Smooth muscle cell (in vitro differentiated cells): ENCODE measurements around the gene MESP1. TPM values are rescaled to one million over a fixed set of nuclear protein-coding genes. Genes with fewer than 3 reads are reported as not detected.

Experiments used
- DNase-seq: peaks from one replicate; lab custom pipeline; 2025; ENCODE audit not compliant: unreplicated experiment; lab: John Stamatoyannopoulos, UW
- H2AFZ ChIP-seq: fragments of 200-600 bp; sonication (generic); 2 replicates; pipeline ENCODE4 v1.6.0; 2016; ENCODE audit warnings: antibody characterized with exemption, low read depth, mild to moderate bottlenecking
- H3F3A ChIP-seq: fragments of 200-600 bp; sonication (generic); 2 replicates; pipeline ENCODE4 v1.6.0; 2017; ENCODE audit warnings: antibody characterized with exemption, low read depth
- H3K27ac ChIP-seq: fragments of 200-600 bp; sonication (generic); 2 replicates; pipeline ENCODE4 v1.5.1; 2016; ENCODE audit warnings: low read depth, mild to moderate bottlenecking
- H3K27me3 ChIP-seq: fragments of 200-600 bp; sonication (generic); 2 replicates; pipeline ENCODE4 v1.6.1; 2016; ENCODE audit warnings: low read depth, mild to moderate bottlenecking
- H3K36me3 ChIP-seq: fragments of 200-600 bp; sonication (generic); 2 replicates; pipeline ENCODE4 v1.5.1; 2016; ENCODE audit warnings: low read depth
- H3K4me1 ChIP-seq: fragments of 200-600 bp; sonication (generic); 2 replicates; pipeline ENCODE4 v1.5.1; 2016; ENCODE audit warnings: low read depth
- H3K4me2 ChIP-seq: fragments of 200-600 bp; sonication (generic); 2 replicates; pipeline ENCODE4 v1.6.0; 2016; ENCODE audit warnings: mild to moderate bottlenecking
- H3K4me3 ChIP-seq: fragments of 200-600 bp; sonication (generic); 2 replicates; pipeline ENCODE4 v1.5.1; 2016; ENCODE audit warnings: mild to moderate bottlenecking
- H3K79me2 ChIP-seq: fragments of 200-600 bp; sonication (generic); 2 replicates; pipeline ENCODE4 v1.6.0; 2016; ENCODE audit warnings: low read depth, mild to moderate bottlenecking
- H3K9ac ChIP-seq: fragments of 200-600 bp; sonication (generic); 2 replicates; pipeline ENCODE4 v1.6.0; 2016; ENCODE audit warnings: low read depth
- H3K9me3 ChIP-seq: fragments of 200-600 bp; sonication (generic); replicated peaks from 2 replicates; pipeline ENCODE4 v1.5.1; 2016; ENCODE audit warnings: low read depth
- H4K20me1 ChIP-seq: fragments of 200-600 bp; sonication (generic); 2 replicates; pipeline ENCODE4 v1.6.0; 2016; ENCODE audit warnings: low read depth
- CTCF ChIP-seq: fragments of 200-600 bp; sonication (generic); IDR thresholded peaks from 2 replicates; pipeline ENCODE4 v1.5.1; 2017; ENCODE audit warnings: borderline replicate concordance, mild to moderate bottlenecking, antibody characterized with exemption; ENCODE audit not compliant: insufficient read depth, poor library complexity, severe bottlenecking
- WGBS: methylation state at CpG from one replicate; pipeline ENCODE4 v1.1.7; 2016; ENCODE audit warnings: low lambda C conversion rate; 5-methylcytosine and 5-hydroxymethylcytosine counted together
- polyA plus RNA-seq: library from polyadenylated mRNA; unstranded; fragments of >200 nt; fragmentation: Nextera tagmentation; extraction: Ambion mirVana; gene quantifications from 2 replicates; pipeline ENCODE4 v1.2.1, GENCODE V29; 2016
- total RNA-seq: library from RNA; depleted of rRNA; stranded (reverse); fragments of >200 nt; gene quantifications from 2 replicates; pipeline ENCODE4 v1.2.3, GENCODE V29; 2014

MESP1 gene
- total and polyA plus RNA-seq, 2 experiments from 2014 or later: 0.67 TPM; not detected in 1

GRCh38 chr15:89787944-89788343, 36.9 kb upstream of the MESP1 start:
- H3K36me3 ChIP-seq: peaks cover 8% of the 10 kb centered on the region
- no peak for TF ChIP-seq CTCF
- H3K9ac ChIP-seq: no peak overlapping the region
- no peaks in the 10 kb centered on the region for H4K20me1 ChIP-seq
- H3K4me2 ChIP-seq: no peak overlapping the region
- DNase-seq: no peak
- no peaks in the 10 kb centered on the region for H3K9me3 ChIP-seq
- no peaks in the 10 kb centered on the region for H3K79me2 ChIP-seq
- H3K27me3 ChIP-seq: no peaks in the 10 kb centered on the region
- H2AFZ ChIP-seq: no peak overlapping the region
- H3F3A ChIP-seq: no peaks in the 10 kb centered on the region
- H3K27ac ChIP-seq: no peak overlapping the region
- no peak overlapping the region for H3K4me3 ChIP-seq
- WGBS: 96% methylated on average over 3 of the region's 3 CpGs
- H3K4me1 ChIP-seq: no peaks in the 10 kb centered on the region

- Histone ChIP-seq H3F3A (peaks cover 9% of the 10 kb centered on the region), H3K9ac (no peak overlapping the region), H3K27me3 (no peaks in the 10 kb centered on the region), H3K4me1 (no peaks in the 10 kb centered on the region), H3K4me3 (no peak overlapping the region), H3K27ac (no peak overlapping the region), H3K79me2 (no peaks in the 10 kb centered on the region), H3K9me3 (no peaks in the 10 kb centered on the region), H4K20me1 (no peaks in the 10 kb centered on the region), H2AFZ (no peak overlapping the region), H3K4me2 (no peak overlapping the region), H3K36me3 (peaks cover 8% of the 10 kb centered on the region)
- DNase-seq: no peak
- TF ChIP-seq CTCF: no peak
These were observed 34.7 kb upstream of the MESP1 start for GRCh38 chr15:89785774-89786140.

GRCh38 chr15:89785064-89785773, 34.2 kb upstream of the MESP1 start:
- peaks cover 8% of the 10 kb centered on the region for H3K36me3 ChIP-seq
- no peaks in the 10 kb centered on the region for H4K20me1 ChIP-seq
- peaks cover 9% of the 10 kb centered on the region for H3F3A ChIP-seq
- TF ChIP-seq CTCF: no peak
- no peaks in the 10 kb centered on the region for H3K27me3 ChIP-seq
- no peak for DNase-seq
- H3K79me2 ChIP-seq: no peaks in the 10 kb centered on the region
- 90% methylated on average over 12 of the region's 13 CpGs for WGBS
- no peak overlapping the region for H3K4me3 ChIP-seq
- no peak overlapping the region for H2AFZ ChIP-seq
- no peaks in the 10 kb centered on the region for H3K9me3 ChIP-seq
- H3K4me2 ChIP-seq: no peak overlapping the region
- no peak overlapping the region for H3K9ac ChIP-seq
- no peak overlapping the region for H3K27ac ChIP-seq
- no peaks in the 10 kb centered on the region for H3K4me1 ChIP-seq

- Histone ChIP-seq H3K27me3 (no peaks in the 10 kb centered on the region), H3K79me2 (no peaks in the 10 kb centered on the region), H3K4me2 (no peak overlapping the region), H4K20me1 (no peaks in the 10 kb centered on the region), H3K36me3 (peaks cover 8% of the 10 kb centered on the region), H3K4me1 (no peaks in the 10 kb centered on the region), H3K4me3 (no peak overlapping the region), H2AFZ (no peak overlapping the region), H3F3A (peaks cover 9% of the 10 kb centered on the region), H3K9me3 (no peaks in the 10 kb centered on the region), H3K9ac (no peak overlapping the region), H3K27ac (no peak overlapping the region)
- DNase-seq: no peak
- no peak for TF ChIP-seq CTCF
- WGBS: 96% methylated on average over 7 of the region's 7 CpGs
These were observed 33.6 kb upstream of the MESP1 start for GRCh38 chr15:89784686-89784960.
